Transverse colon (tissue), 4 donors: ENCODE results near the gene P3H1. TPM values are rescaled to one million over a fixed set of nuclear protein-coding genes. Genes with fewer than 3 reads are reported as not detected.

Source experiments
- DNase-seq: peaks from one replicate; pipeline ENCODE4 v3.0.0-alpha.2; 2019
- H3K27ac ChIP-seq, 4 donors: fragments of 200-600 bp; sonication (generic); 2 replicates each; pipeline ENCODE4 v1.5.1; 2016 to 2018; ENCODE audit warnings: inconsistent platforms in 4 of 4
- H3K27me3 ChIP-seq: fragments of 200-600 bp; sonication (generic); 2 replicates; pipeline ENCODE4 v1.5.1; 2017; ENCODE audit warnings: inconsistent platforms
- H3K36me3 ChIP-seq, 4 donors: fragments of 200-600 bp; sonication (generic); 2 replicates each; pipeline ENCODE4 v1.5.1; 2017 to 2019; ENCODE audit warnings: inconsistent platforms in 4 of 4
- H3K4me1 ChIP-seq, 4 donors: fragments of 200-600 bp; sonication (generic); 2 replicates each; pipeline ENCODE4 v1.5.1; 2017 to 2020; ENCODE audit warnings: inconsistent platforms in 4 of 4
- H3K4me3 ChIP-seq, 4 donors: fragments of 200-600 bp; sonication (generic); 1 replicate in 1 of 4; 2 replicates in 3 of 4; pipeline versions ENCODE4 v1.5.1 to v1.6.1; 2017 to 2019; ENCODE audit warnings: inconsistent platforms in 4 of 4
- H3K9me3 ChIP-seq, 2 donors: fragments of 200-600 bp; sonication (generic); 2 replicates each; pipeline ENCODE4 v1.5.1; 2017 to 2019; ENCODE audit warnings: inconsistent platforms in 2 of 2
- CTCF ChIP-seq, 5 experiments: fragments of 200-600 bp in 3 of 5; fragments of 450-650 bp in 2 of 5; sonication (generic) in 3 of 5; IDR thresholded peaks; 1 replicate in 2 of 5; 2 replicates in 3 of 5; pipeline ENCODE4 v1.5.1; 2016 to 2017; ENCODE audit warnings: antibody characterized with exemption in 5 of 5, inconsistent platforms in 3 of 5, mild to moderate bottlenecking in 2 of 5, moderate library complexity in 1 of 5
- EP300 ChIP-seq: sonication (generic); formaldehyde crosslinking; IDR thresholded peaks from one replicate; pipeline ENCODE4 v1.6.1; 2017; ENCODE audit warnings: antibody characterized with exemption, low read depth
- POLR2A ChIP-seq: fragments of 450-650 bp; IDR thresholded peaks from one replicate; pipeline ENCODE4 v1.6.1; 2016; ENCODE audit warnings: antibody characterized with exemption, mild to moderate bottlenecking, moderate library complexity
- POLR2AphosphoS5 ChIP-seq, 3 donors: sonication (generic); formaldehyde crosslinking; IDR thresholded peaks; one replicate each; pipeline ENCODE4 v1.6.1; 2016; ENCODE audit warnings: antibody characterized with exemption in 3 of 3
- WGBS, 2 donors: methylation state at CpG; one replicate each; pipeline ENCODE4 v1.1.5; 2018; ENCODE audit warnings: low coverage in 1 of 2; 5-methylcytosine and 5-hydroxymethylcytosine counted together
- in situ Hi-C, 4 donors: fragments of 200-750 bp; cut with MboI; loops; one replicate each; pipeline versions ENCODE4 v1.15.0 to v1.15.1; 2017; ENCODE audit warnings: low sequenced_read_pairs in 3 of 4, low pct_ligation_motif_present in 1 of 4, low pct_unique_long_range_greater_than_20kb in 1 of 4
- intact Hi-C: fragments of 100-400 bp; cut with DNase I; formaldehyde crosslinking; loops from one replicate; pipeline ENCODE4 v1.15.1; 2023; ENCODE audit warnings: low total_unique reads
- total RNA-seq, 4 donors: library from RNA; depleted of rRNA; stranded (reverse); fragments of >200 nt; gene quantifications; one replicate each; pipeline ENCODE4 v1.1.0, GENCODE V29; 2016

P3H1 gene
- total RNA-seq, 4 donors from 2014 or later: 8.7 to 37.2 (median 10.2) TPM

- intact Hi-C loops (no loop called here), in situ Hi-C loops (no loop called here)
- no peaks in the 10 kb centered on the region for H3K4me1 ChIP-seq
- no peak overlapping the region for H3K27ac ChIP-seq
- no peak overlapping the region for H3K4me3 ChIP-seq
- H3K27me3 ChIP-seq: no peaks in the 10 kb centered on the region
- 91 to 92% methylated on average over 4 to 5 of the region's 5 CpGs for WGBS, 2 donors
- TF ChIP-seq CTCF (IDR thresholded peaks at IDR 0.05) (no peak), EP300 (no peak), POLR2AphosphoS5 (IDR thresholded peaks at IDR 0.05) (no peak), POLR2A (no peak)
- no peaks in the 10 kb centered on the region for H3K9me3 ChIP-seq
- DNase-seq: no peak
- H3K36me3 ChIP-seq: no peaks in the 10 kb centered on the region
Observed at GRCh38 chr1:42806593-42806992, 39.8 kb upstream of the P3H1 start.

GRCh38 chr1:42806171-42806570, 39.3 kb upstream of the P3H1 start:
- TF ChIP-seq CTCF (IDR thresholded peaks at IDR 0.05) (no peak), EP300 (no peak), POLR2A (no peak), POLR2AphosphoS5 (IDR thresholded peaks at IDR 0.05) (no peak)
- no peak overlapping the region for H3K27ac ChIP-seq
- no peaks in the 10 kb centered on the region for H3K27me3 ChIP-seq
- no peak for DNase-seq
- intact Hi-C loops: no loop called here
- in situ Hi-C loops: no loop called here
- H3K36me3 ChIP-seq: no peaks in the 10 kb centered on the region
- no peaks in the 10 kb centered on the region for H3K9me3 ChIP-seq
- H3K4me1 ChIP-seq: no peaks in the 10 kb centered on the region
- H3K4me3 ChIP-seq: no peak overlapping the region

GRCh38 chr1:42801832-42802473, 35.1 kb upstream of the P3H1 start:
- Histone ChIP-seq H3K36me3 (no peaks in the 10 kb centered on the region), H3K4me1 (no peaks in the 10 kb centered on the region), H3K27me3 (no peaks in the 10 kb centered on the region), H3K9me3 (no peaks in the 10 kb centered on the region), H3K27ac (no peak overlapping the region), H3K4me3 (no peak overlapping the region)
- TF ChIP-seq POLR2A (no peak), POLR2AphosphoS5 (IDR thresholded peaks at IDR 0.05) (no peak), CTCF (IDR thresholded peaks at IDR 0.05) (no peak), EP300 (no peak)
- no peak for DNase-seq
- in situ Hi-C loops: no loop called here
- 67 to 74% methylated on average over 6 to 8 of the region's 8 CpGs for WGBS, 2 donors
- intact Hi-C loops: no loop called here

- Histone ChIP-seq H3K36me3 (no peaks in the 10 kb centered on the region), H3K4me1 (no peaks in the 10 kb centered on the region), H3K27me3 (no peaks in the 10 kb centered on the region), H3K27ac (no peak overlapping the region), H3K4me3 (no peak overlapping the region), H3K9me3 (no peaks in the 10 kb centered on the region)
- WGBS, 2 donors: 87 to 92% methylated on average over 5 of the region's 5 CpGs
- no peak for DNase-seq
- intact Hi-C loops (no loop called here), in situ Hi-C loops (loop anchor here in 1 of 4 donors (25.0 kb wide), 1 partner anchor 264 kb away; no protein-coding TSS in a partner anchor)
- TF ChIP-seq EP300: no peak
- TF ChIP-seq POLR2AphosphoS5 (IDR thresholded peaks at IDR 0.05): no peak
- TF ChIP-seq POLR2A: no peak
- no peak for TF ChIP-seq CTCF (IDR thresholded peaks at IDR 0.05)
Observed at GRCh38 chr1:42797979-42798378, 31.2 kb upstream of the P3H1 start.
